SH-SY5Y (cell line): ENCODE measurements around the gene BEST2.

Source experiments
- GATA2 ChIP-seq: IDR thresholded peaks from 2 replicates; pipeline ENCODE4 v1.6.1; 2011; ENCODE audit warnings: mild to moderate bottlenecking, low read depth, low read length
- GATA3 ChIP-seq: IDR thresholded peaks from 2 replicates; pipeline ENCODE4 v1.6.1; 2011; ENCODE audit warnings: low read depth, mild to moderate bottlenecking, low read length, moderate library complexity

Gene BEST2

GRCh38 chr19:12806242-12807081 lies 54.9 kb downstream of the BEST2 start, which contains the start of gene RNASEH2A:
Gene RNASEH2A, plus strand, starts transcription at chr19:12806584. Its CDS starts 90 bp downstream, at chr19:12806674.
- TF ChIP-seq GATA3 (no peak), GATA2 (no peak)
